GM11168 (cell line): ENCODE data around the gene C1QTNF9.
"Not testable (repeated sequence)": the region's sequence is repeated elsewhere in the genome, so short reads cannot be mapped to it uniquely, and the experiment has no call there.

Experiments used
- in situ Hi-C: fragments of 300-500 bp; cut with MboI; formaldehyde crosslinking; loops from one replicate; pipeline ENCODE4 v1.12.0; 2022; ENCODE audit warnings: low sequenced_read_pairs; ENCODE audit not compliant: unreplicated experiment

The C1QTNF9 gene, protein sequence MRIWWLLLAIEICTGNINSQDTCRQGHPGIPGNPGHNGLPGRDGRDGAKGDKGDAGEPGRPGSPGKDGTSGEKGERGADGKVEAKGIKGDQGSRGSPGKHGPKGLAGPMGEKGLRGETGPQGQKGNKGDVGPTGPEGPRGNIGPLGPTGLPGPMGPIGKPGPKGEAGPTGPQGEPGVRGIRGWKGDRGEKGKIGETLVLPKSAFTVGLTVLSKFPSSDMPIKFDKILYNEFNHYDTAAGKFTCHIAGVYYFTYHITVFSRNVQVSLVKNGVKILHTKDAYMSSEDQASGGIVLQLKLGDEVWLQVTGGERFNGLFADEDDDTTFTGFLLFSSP

DNA sequence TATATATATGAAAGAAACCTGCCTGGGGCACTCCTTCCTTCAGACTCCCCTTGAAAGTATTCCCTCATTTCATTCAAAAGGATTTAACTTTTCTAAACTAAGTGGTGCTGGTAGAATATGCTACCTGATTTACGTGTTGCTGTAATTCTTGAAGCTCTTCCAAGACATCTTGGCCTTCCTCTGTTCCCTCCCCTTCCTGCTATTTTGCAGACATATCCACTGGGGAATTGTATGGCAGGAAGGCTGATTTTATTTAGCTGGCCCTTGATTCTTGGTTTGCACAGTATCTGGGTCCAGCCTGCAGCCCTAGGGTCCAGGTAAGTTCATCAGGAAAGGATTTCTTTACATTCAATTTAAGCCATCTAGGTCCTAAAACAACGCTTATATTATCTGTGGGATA is at the start of gene C1QTNF9:
C1QTNF9 (plus strand) TSS at position 281 of the 400 bp plus-strand sequence. CDS start 6,424 bp downstream, outside the sequence.
- in situ Hi-C loops = not testable (repeated sequence)

DNA sequence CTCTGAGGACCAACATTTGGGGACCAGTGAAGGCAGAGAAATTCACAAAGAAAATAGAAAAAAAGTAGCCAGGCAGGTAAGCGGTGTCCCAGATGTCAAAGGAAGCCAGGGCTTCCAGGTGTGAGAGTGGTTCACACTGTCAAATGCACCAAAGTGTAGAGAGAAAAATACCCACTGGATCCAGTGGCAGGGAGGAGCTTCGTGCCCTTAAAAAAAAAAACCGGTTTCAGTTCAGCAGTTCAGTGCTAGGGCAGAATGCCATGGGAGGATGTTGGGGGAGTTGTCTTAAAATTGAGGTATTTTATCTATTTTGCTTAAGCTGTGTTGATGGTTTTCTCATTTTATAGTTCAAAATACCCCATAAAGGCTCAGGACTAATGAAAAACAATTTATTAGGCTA is 47.8 kb upstream of the C1QTNF9 start:
- in situ Hi-C loops = no loop called here

DNA sequence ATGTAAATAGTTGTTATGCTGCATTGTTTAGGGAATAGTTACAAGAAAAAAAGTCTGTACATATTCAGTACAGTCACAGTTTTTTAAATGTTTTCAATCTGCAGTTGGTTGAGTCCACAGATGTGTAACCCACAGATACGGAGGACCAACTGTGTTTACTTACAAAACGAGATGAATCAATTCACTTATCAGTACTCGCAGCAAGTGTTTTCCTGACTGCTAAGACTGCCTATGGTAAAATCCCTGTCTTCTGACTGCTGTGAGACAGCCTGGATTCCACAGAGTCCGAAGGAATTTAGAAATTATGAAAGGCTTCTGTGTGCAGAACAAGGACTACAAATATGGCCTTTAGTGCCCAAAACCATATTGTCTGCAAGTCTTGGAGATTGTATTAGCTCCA is 45.7 kb upstream of the C1QTNF9 start:
- in situ Hi-C loops = no loop called here

DNA sequence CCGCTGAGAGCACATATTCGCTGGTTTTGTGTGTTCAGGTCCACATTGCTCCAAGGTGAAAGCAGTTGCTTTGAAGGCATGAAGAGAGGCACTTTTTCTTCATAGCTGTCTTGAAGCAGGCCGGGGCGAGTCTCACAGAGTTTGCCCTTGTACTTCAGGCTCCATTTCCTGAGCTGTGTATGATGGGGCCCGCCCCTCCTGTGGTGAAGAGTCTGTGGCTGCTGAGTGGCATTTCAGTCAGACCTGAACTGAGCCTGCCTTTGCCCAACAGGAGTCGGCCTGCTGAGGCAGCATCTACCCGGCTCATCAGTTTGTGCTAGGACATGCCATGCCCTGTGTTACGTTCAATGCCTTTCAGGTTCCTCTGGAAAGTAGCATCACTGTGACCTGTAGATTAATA is 44.4 kb upstream of the C1QTNF9 start:
- in situ Hi-C loops = no loop called here

DNA sequence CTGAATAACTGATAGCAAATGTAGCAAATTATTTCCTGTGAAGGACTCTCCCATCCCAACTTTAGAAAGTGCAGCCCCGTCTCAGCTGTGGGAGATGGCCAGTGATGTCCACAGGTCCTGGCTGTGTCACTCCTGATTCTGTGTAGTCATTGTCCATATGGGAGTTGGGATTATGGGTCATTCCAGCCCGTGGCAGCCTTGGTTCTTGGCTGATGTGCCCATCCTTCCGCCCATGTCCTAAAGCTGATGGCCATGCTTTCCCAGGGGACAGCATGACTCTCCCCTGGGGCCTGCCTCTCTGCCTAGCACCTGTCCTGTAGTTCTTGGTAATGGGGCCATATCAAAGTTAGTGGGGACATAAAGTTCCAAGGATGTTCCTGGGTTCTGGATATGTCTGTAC is 43.9 kb upstream of the C1QTNF9 start:
- in situ Hi-C loops = no loop called here

DNA sequence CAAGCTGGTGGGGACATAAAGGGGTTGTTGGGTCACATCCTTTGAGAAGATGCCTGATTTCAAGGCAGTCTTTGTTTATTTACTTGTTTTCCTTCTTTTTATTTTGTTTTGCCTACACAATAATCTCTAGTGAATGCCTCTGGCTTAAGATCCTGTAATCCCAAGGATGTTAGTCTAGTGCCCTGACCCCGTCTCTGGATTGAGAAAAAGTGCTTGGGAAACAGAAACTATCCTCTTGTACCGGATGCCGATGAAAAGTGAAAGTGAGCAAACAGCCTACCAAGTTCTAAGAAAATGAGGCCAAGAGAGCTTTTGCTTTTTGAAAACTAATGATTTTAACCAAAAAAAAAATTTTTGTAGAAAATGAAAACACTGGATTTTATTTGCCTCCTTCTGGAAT is 42.1 kb upstream of the C1QTNF9 start:
- in situ Hi-C loops = no loop called here

DNA sequence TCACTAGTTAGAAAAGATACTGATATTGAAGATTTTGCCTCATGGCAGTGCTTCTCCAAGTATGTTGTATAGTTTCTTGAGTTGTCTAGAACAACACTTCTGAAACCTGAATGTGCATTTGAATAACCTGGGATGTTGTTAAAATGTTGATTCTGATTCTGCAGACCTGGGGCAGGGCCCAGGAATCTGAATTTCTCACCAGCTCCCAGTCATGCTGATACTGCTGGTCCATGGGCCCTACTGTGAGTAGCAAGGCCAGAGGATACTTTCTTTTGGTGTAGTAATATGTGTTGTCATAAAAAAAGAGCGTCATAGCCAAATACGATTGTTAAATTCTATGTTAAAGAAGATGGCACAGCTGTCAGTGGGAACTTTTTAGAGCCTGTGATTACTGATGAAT is 41.6 kb upstream of the C1QTNF9 start:
- in situ Hi-C loops = no loop called here

DNA sequence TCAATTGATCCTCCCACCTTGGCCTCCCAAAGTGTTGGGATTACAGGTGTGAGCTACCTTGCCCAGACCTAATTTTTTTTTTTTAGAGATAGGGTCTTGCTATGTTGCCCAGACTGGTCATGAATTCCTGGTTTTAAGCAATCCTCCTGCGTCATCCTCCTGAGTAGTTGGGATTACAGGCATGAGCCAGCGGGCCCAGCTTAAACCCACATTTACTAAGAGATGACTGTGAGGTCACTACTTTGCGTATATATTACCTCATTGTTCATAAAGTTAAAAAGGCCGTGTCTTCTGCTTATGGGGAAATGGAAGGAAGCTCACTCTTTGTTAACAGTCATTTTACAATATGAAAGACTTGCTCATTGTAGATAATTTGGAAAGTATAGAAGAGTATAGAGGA is 39.6 kb upstream of the C1QTNF9 start:
- in situ Hi-C loops = no loop called here

DNA sequence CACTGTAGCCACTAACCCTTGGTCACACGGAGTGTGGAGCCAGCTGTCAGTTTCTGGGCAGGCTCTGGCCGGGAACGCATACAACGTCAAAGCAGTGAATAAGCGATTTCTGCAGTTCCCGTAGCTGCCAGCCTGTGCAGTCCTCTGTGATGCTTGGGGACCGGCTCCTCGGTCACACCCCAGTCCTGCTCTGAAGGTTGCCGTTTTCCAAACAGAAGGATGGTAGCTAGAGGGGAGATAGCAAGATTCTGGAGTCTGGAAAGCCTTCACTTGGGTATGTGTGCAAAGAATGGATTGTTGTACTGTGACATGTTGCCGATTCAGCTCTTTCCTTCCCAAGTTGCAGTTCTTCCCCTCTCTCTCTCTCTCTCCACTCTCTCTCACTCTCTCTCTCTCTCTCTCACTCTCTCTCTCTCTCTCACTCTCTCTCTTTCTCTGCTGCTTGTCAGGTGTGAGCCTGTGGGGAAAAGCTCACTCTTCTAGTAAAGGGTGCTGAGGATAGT is 38.7 kb upstream of the C1QTNF9 start:
- in situ Hi-C loops = no loop called here

DNA sequence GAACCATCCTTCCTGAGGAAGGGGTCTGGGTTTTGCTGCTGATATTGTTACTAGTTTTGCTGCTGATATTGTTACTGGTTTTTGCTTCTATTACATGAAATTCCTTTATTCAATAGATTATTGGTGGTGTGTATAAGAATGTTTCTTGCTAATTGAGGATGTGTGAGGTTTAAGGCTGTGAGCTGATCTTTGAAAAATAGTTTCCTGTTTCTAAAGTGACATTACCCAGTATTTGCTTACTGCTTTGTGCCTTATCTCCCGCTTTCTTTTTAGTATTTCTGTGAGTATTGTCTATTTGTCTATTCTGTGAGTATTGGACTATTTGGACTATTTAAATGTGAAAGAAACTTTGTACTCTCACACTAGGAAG is 38.2 kb upstream of the C1QTNF9 start:
- in situ Hi-C loops = no loop called here

DNA sequence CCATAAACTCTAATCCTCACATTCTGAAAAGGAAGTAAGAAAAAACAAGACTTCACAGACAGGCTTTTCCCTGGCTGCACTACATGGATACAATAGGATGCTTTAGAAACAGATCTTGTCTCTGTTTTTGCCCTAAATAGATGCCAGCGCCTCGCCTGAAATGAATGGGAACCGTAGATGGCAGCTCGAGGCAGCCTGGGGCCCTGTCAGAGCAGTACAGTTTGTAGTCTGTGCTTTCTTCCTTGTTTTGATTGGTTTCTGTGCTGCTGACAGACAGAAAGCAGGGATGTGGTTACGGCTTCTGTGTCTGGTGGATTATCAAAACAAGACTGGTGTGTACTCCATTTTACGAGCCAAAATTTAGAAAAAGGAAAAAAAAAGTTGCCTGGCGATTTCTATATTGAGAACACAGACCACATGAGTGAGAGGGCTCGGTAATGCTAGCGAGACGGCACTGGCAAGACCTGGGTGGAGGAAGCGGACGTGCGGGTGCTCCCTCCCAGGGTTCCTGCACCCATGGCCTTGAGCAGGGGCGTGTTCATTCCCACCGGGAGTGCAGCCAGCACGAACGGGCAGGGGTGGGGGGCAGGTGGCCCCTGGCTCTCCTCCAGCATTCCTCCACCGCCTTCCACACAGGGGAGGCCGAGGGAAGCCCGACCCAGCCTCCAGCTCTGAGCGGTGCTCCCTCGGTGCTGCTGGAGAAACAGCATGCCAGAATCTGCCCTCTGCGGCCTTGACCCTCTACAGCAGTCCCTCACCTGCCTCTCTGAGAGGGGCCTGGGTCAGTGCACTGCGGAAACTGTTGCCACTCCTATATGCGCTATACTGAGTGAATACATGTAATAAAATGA is 37.6 kb upstream of the C1QTNF9 start:
- in situ Hi-C loops = no loop called here

DNA sequence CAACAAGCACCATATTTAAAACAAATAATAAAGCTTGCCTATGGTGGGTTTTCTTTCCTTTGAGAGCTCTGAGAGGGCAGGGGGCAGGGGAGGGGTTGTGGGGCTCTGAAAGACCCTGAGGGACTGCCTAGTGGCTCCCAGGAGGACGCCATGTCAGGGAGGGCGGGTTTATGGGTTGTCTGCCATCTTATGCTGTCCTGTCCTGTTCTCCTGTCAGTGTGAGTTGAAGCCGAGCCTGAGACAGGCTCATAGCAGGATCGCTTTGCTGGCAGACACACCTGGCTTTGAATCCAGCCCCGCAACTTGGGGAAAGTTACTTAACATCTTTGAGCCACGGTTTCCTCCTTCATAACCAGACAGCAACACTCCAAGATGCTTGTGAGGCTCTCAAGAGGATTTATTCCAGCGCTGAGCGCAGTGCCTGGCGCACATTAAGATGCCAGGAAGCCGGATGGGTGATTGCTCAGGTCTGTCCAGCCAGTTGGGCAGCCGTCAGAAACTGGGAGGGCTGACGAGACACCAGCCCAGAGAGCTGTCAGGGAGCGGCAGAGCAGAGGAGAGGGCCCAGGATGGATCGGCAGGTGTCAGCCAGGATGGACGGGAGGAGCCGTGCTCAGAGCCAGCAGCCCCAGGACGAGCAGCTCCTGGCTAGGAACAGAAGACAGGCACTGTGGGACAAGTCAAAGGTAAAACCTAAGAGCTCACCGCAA is 36.8 kb upstream of the C1QTNF9 start:
- in situ Hi-C loops = no loop called here

DNA sequence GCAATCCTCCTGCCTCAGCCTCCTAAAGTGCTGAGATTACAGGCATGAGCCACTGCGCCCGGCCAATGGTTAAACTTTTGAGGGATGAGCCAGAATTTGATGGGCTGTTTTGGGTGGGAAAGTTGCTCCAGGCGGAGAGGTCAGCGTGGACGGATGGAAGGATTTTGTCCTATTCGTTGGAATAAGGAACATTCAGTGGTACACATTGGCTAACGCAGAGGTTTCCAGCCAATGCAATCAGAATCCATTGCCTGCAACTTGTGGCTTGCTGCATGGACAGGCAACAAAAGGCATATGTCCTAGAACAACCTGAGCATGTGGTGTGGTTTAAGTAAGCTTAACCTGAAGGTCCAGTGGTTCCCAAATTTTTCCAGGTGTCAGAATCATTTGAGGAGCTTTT is 35.5 kb upstream of the C1QTNF9 start:
- in situ Hi-C loops = no loop called here

DNA sequence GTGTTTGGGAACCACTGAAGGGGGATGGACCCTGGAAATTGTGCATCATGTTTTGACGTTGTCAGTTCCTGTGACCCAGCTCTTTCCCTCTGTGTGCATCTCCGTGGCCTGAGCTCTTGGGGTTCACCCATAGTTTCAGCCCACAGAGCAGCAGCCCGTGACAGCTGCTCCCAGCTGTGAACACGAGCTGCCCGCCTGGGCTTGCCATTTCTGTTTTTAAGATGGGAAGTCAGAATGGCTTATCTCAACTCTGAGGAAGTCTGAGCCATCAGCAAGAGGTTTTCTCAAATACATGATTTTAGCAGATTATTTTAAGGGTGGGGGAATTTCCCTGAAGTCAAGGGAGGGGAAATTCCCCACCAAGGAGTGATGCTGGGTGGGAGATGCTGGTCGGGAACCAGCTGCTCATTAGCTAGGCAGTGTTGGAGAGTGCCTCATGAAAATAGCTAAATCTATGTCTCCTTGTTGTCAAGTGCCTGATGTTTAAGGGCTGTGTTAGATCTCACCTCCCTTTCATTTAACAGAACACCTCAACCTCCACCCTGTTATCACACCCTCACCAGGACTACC is 34.8 kb upstream of the C1QTNF9 start:
- in situ Hi-C loops = no loop called here

DNA sequence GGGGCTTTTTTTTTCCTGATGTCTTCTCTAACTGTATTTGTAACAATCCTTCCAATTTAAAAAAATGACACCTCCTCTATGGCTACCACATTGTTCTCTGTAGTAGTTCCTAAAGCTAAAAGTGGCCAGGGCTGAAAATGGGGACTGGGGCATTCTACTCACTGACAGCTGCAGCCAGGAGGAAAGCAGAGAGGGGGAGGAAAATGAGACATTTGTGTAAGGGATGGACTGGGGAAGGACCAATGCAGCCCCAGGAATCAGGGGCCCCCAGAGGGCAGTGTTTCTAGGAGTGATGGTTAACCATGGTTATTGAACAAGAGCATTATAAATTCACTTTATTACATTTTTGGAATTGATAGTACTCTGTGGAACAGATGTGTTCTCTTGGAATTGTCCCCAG is 34.3 kb upstream of the C1QTNF9 start:
- in situ Hi-C loops = no loop called here

DNA sequence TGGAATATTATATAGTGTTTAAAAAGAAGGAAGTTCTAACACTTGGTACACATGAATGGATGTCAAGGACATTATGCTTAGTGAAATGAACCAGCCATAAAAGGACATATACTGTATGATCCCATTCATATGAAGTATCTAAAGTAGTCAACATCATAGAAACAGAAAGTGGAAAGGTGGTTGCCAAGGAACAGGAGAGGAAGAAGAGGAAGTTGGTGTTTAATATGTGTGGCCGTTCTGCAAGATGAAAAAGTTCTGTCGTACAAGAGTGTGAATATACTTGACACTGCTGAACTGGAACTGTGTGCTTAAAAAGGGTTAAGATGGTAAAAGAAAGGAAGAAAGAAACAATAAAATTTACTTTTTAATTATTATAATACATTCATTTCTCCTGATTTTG is 33.1 kb upstream of the C1QTNF9 start:
- in situ Hi-C loops = no loop called here

DNA sequence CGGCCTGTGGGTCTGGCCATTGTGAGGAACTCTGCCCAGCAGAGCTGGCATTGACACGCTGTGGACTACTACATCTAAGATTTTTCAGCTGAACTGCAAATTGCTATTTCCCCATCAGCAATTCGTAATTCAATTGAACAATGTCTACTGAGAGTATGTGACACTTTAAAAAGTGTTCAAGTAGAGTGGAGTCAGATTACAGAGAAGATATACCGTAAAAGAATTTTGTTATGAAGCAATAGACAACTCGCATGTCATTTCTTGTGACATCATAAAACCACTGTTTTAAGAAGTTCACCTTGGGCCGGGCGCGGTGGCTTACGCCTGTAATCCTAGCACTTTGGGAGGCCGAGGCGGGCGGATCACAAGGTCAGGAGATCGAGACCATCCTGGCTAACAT is 32.5 kb upstream of the C1QTNF9 start:
- in situ Hi-C loops = no loop called here

DNA sequence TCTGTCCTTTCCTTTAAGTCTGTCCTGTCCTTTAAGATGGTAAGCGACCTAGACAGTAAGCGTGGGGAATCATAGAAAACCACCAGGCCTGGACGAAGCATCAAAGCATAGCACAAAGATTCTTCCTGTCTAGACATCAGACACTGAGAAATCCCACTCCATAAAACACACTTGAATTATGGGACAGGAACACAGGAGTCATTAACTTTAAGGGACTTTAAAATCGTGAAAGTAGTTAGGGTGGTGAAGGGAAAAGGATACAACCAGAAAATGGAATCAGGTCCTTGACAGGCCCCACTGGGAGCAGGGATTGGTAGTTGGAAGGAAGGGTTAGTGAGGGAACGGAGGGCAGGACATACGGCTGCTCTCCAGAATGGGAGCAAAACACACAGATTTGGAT is 31.6 kb upstream of the C1QTNF9 start:
- in situ Hi-C loops = no loop called here

DNA sequence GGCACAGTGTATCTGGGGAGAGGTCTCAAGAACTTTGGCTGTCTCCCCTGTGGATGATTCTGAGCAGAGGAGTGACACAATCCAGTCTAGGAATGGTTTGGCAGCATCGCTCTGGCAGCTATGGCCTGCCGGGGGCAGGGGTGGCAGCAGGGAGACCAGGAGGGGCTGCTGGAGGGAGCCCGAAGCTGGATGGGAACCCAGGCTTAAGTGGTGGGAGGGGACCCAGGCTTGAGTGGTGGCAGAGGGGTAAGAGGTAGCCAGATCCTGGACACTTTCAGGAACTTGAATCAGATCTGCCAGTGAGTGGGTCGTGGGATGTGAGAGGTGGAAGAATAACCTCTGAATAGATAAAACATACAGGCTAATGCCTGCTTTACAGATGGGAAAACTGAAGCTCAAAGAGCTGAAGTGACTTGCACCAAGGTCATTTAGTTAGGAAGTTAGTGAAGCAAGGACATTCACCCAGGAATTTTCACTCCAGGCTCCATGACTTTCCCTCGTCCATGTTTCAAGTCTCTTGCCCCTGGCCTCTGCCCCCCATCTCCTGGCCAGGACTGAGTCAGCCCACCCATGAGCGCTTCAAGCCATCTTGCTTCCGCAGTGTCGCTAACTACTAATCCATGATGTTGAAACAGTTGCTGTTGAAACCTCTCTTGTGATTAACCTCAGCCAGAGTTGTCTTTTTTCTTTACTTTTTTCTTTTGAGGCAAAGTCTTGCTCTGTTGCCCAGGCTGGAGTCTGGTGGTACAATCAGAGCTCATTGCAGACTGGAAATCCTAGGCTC is 29.9 kb upstream of the C1QTNF9 start:
- in situ Hi-C loops = no loop called here

DNA sequence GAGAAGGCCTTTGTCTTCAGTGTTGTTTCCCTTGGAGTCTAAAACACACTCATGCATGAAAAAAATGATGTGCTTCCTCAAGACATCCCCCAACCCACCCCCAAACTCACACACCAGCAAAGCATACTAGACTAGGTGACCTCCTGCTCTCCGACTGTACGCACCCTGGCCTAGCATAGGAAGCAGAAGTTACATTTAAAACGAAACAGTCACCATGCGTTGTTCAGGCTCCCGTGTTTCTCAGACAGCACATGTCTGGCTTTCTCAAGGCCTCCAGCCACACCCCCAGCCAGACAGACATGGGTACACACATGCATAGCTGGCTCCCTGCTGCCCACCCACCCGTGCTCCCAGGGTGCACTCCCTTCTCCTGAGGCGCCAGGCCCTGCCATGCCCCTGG is 28.7 kb upstream of the C1QTNF9 start:
- in situ Hi-C loops = no loop called here
